Effector memory CD8-positive, alpha-beta T cell (primary cell): ENCODE results near the gene LAMA5.

Experiments used
- ATAC-seq: fragments of 150-1000 bp; cut with Tn5 transposase; replicated peaks from 2 replicates; pipeline ENCODE4 v1.10.0; 2021; ENCODE audit warnings: mild to moderate bottlenecking, moderate library complexity
- DNase-seq, 3 experiments: peaks; one replicate each; pipeline ENCODE4 v3.0.0; 2021
- H3K27ac Mint-ChIP-seq, 2 donors: one replicate each; pipeline ENCODE4 v1.8.0; 2022; ENCODE audit warnings: mild to moderate bottlenecking in 2 of 2, mixed read lengths in 2 of 2, moderate library complexity in 2 of 2
- H3K27me3 Mint-ChIP-seq, 2 donors: one replicate each; pipeline ENCODE4 v1.8.0; 2022; ENCODE audit warnings: mixed read lengths in 2 of 2
- H3K36me3 Mint-ChIP-seq: one replicate; pipeline ENCODE4 v1.8.0; 2022; ENCODE audit warnings: mild to moderate bottlenecking, moderate library complexity, mixed read lengths; ENCODE audit not compliant: insufficient read depth
- H3K4me1 Mint-ChIP-seq, 2 donors: one replicate each; pipeline ENCODE4 v1.8.0; 2022; ENCODE audit warnings: low read depth in 2 of 2, mixed read lengths in 2 of 2
- H3K4me3 Mint-ChIP-seq, 2 donors: one replicate each; pipeline ENCODE4 v1.8.0; 2022; ENCODE audit warnings: mild to moderate bottlenecking in 2 of 2, mixed read lengths in 2 of 2, moderate library complexity in 2 of 2
- H3K9me3 Mint-ChIP-seq, 2 donors: one replicate each; pipeline ENCODE4 v1.8.0; 2022; ENCODE audit warnings: mixed read lengths in 2 of 2

LAMA5 gene

GRCh38 chr20:62352402-62353288 lies 14.5 kb downstream of the LAMA5 start:
- Mint-ChIP-seq H3K4me3 (no peak overlapping the region), H3K4me1 (no peaks in the 10 kb centered on the region), H3K9me3 (peaks cover 5 to 8% of the 10 kb centered on the region in 2 donors), H3K27ac (no peak overlapping the region), H3K27me3 (no peaks in the 10 kb centered on the region), H3K36me3 (peaks cover 2% of the 10 kb centered on the region)
- no peak for DNase-seq
- ATAC-seq = no peak

- Mint-ChIP-seq H3K9me3 (peaks cover 5 to 8% of the 10 kb centered on the region in 2 donors), H3K4me1 (no peaks in the 10 kb centered on the region), H3K36me3 (peaks cover 2% of the 10 kb centered on the region), H3K27ac (no peak overlapping the region), H3K27me3 (no peaks in the 10 kb centered on the region), H3K4me3 (no peak overlapping the region)
- no peak for ATAC-seq
- no peak for DNase-seq
Measured at GRCh38 chr20:62351469-62352401, 15.4 kb downstream of the LAMA5 start.

- Mint-ChIP-seq H3K27ac (no peak overlapping the region), H3K9me3 (peaks cover 5 to 8% of the 10 kb centered on the region in 2 donors), H3K27me3 (no peaks in the 10 kb centered on the region), H3K4me1 (no peaks in the 10 kb centered on the region), H3K4me3 (no peak overlapping the region), H3K36me3 (peaks cover 2% of the 10 kb centered on the region)
- no peak for ATAC-seq
- DNase-seq = no peak
Measured at GRCh38 chr20:62350629-62351422, 16.3 kb downstream of the LAMA5 start.

DNA sequence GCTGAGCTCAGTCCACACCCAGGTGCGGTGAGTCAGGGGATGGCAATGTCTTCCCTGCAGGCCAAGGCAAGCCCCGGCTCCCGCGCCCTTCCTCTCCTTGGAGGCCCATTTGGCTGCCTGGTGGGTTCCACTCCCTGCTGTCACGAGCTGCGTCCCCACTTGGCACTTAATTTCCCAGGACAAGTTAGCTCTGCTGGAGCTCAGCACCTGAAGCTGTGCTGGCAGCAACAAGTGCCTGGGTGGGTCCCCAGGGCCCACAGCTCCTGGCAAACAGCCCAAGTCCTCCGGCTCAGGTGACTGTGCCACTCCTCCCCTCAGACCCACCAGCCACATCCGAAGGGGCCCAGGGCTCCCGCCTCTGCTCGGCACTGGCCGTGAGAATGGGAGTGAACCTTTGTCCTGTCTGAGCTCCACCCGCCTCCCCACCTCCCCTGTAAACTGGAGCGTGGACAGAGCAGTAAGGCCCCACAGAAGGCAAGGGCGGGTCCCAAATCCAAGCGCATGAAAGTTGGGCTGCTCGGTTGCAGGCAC lies 16.9 kb downstream of the LAMA5 start:
- Mint-ChIP-seq H3K4me3 (no peak overlapping the region), H3K36me3 (peaks cover 2% of the 10 kb centered on the region), H3K27ac (no peak overlapping the region), H3K9me3 (peaks cover 5 to 8% of the 10 kb centered on the region in 2 donors), H3K4me1 (no peaks in the 10 kb centered on the region), H3K27me3 (no peaks in the 10 kb centered on the region)
- no peak for ATAC-seq
- no peak for DNase-seq

- Mint-ChIP-seq H3K27me3 (no peaks in the 10 kb centered on the region), H3K4me3 (no peak overlapping the region)
Measured at GRCh38 chr20:62349556-62350097, 17.5 kb downstream of the LAMA5 start.

GRCh38 chr20:62348604-62349003 lies 18.5 kb downstream of the LAMA5 start:
- Mint-ChIP-seq H3K36me3 (peaks cover 2% of the 10 kb centered on the region), H3K4me3 (peak overlapping the region in 1 of 2 donors; percentile 41), H3K27ac (no peak overlapping the region), H3K4me1 (no peaks in the 10 kb centered on the region), H3K27me3 (no peaks in the 10 kb centered on the region), H3K9me3 (peaks cover 5 to 8% of the 10 kb centered on the region in 2 donors)
- no peak for ATAC-seq
- DNase-seq = no peak

More at GRCh38 chr20:62349556-62350097, 17.5 kb downstream of the LAMA5 start:
- DNase-seq (no peak), ATAC-seq (no peak)
- peaks cover 2% of the 10 kb centered on the region for H3K36me3 Mint-ChIP-seq
- no peak overlapping the region for H3K27ac Mint-ChIP-seq
- no peaks in the 10 kb centered on the region for H3K4me1 Mint-ChIP-seq
- H3K9me3 Mint-ChIP-seq = peaks cover 5 to 8% of the 10 kb centered on the region in 2 donors

GRCh38 chr20:62347445-62347844 lies 19.7 kb downstream of the LAMA5 start:
- H3K4me1 Mint-ChIP-seq = no peaks in the 10 kb centered on the region
- peaks cover 5 to 8% of the 10 kb centered on the region in 2 donors for H3K9me3 Mint-ChIP-seq
- H3K27me3 Mint-ChIP-seq = peaks cover 0 to 6% of the 10 kb centered on the region in 2 donors
- no peak overlapping the region for H3K4me3 Mint-ChIP-seq
- ATAC-seq = no peak
- DNase-seq = no peak
- H3K27ac Mint-ChIP-seq = no peak overlapping the region
- peaks cover 2% of the 10 kb centered on the region for H3K36me3 Mint-ChIP-seq

DNA sequence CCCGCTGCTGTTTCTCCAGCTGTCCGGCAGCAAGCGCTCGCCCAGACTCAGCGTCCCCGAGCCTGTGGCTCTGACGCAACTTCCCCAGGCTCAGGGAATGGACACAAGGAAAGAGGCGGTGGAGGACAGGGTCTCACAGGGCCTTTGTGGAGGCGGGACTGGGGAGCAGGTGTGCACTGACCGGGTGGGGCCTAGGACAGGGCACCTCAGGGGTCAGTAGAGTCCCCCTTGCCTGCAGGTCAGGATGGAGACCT lies 20.0 kb downstream of the LAMA5 start:
- H3K4me1 Mint-ChIP-seq = no peaks in the 10 kb centered on the region
- peaks cover 2% of the 10 kb centered on the region for H3K36me3 Mint-ChIP-seq
- ATAC-seq (no peak), DNase-seq (no peak)
- no peak overlapping the region for H3K27ac Mint-ChIP-seq
- peaks cover 0 to 6% of the 10 kb centered on the region in 2 donors for H3K27me3 Mint-ChIP-seq
- H3K4me3 Mint-ChIP-seq = no peak overlapping the region
- H3K9me3 Mint-ChIP-seq = peaks cover 5 to 8% of the 10 kb centered on the region in 2 donors

- Mint-ChIP-seq H3K4me3 (no peak overlapping the region), H3K4me1 (no peaks in the 10 kb centered on the region), H3K27me3 (peaks cover 0 to 6% of the 10 kb centered on the region in 2 donors), H3K36me3 (peaks cover 2% of the 10 kb centered on the region), H3K9me3 (peaks cover 5 to 8% of the 10 kb centered on the region in 2 donors), H3K27ac (no peak overlapping the region)
- ATAC-seq (no peak), DNase-seq (no peak)
Measured at GRCh38 chr20:62346398-62347150, 20.5 kb downstream of the LAMA5 start.

DNA sequence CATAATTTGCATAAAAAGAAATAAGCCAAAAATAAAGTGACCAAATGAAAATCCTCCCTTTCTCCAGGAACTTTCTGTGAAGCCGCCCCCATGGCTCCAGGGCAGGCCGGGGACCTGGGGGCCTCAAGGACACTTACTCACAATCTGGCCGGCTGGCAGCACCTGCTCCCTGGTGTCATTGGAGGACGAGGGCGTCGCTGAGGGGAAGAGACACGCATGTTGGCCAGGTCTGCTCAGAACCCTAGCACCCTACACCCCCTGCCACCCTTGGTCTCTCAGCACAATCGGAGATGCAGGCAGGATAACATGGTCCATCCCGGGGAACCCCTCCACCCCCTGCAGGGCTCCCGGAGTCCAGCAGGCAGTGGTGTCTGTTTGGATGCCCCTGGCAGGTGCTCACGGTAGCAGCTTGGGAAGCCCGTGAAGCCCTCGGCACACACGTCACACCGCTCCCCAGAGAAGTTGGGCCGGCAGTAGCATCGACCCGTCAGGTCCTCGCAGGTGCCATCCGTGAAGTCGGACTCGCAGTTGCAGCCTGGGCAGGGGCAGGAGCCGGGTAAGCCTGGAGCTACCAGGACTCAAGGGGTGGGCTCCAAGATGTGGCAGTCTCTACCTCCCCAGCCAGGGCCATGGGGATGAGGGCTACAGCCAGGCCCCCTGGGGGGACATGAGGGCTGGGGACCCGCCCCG lies 21.3 kb downstream of the LAMA5 start:
- DNase-seq (no peak), ATAC-seq (no peak)
- Mint-ChIP-seq H3K4me3 (no peak overlapping the region), H3K27ac (no peak overlapping the region), H3K4me1 (no peaks in the 10 kb centered on the region), H3K27me3 (peaks cover 0 to 6% of the 10 kb centered on the region in 2 donors), H3K36me3 (peaks cover 2% of the 10 kb centered on the region), H3K9me3 (peaks cover 5 to 8% of the 10 kb centered on the region in 2 donors)

GRCh38 chr20:62344782-62345181 lies 22.3 kb downstream of the LAMA5 start:
- Mint-ChIP-seq H3K4me1 (no peaks in the 10 kb centered on the region), H3K9me3 (peaks cover 5 to 8% of the 10 kb centered on the region in 2 donors), H3K36me3 (peaks cover 8% of the 10 kb centered on the region), H3K27ac (no peak overlapping the region), H3K27me3 (peaks cover 0 to 11% of the 10 kb centered on the region in 2 donors), H3K4me3 (no peak overlapping the region)
- DNase-seq (no peak), ATAC-seq (no peak)

DNA sequence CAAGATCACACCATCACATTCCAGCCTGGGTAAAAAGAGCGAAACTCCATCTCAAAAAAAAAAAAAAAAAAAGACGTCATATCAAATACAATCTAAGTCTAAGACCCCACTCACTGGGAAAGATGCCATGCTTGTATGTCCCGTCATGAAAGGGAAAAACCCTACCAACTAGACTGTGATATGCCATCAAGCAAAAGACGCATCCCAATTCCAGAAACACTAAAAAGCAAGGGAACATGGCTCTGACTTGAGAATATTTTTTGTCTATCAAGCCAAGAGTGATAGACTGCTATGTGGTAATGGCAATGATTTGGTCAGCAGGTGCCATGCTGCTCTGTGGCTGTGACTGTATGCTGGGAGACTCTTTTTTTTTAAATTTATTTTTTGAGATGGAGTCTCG lies 23.0 kb downstream of the LAMA5 start:
- no peak overlapping the region for H3K4me3 Mint-ChIP-seq
- peaks cover 8% of the 10 kb centered on the region for H3K36me3 Mint-ChIP-seq
- peaks cover 0 to 17% of the 10 kb centered on the region in 2 donors for H3K27me3 Mint-ChIP-seq
- DNase-seq (no peak), ATAC-seq (no peak)
- H3K27ac Mint-ChIP-seq = no peak overlapping the region
- peaks cover 3 to 8% of the 10 kb centered on the region in 2 donors for H3K9me3 Mint-ChIP-seq
- no peaks in the 10 kb centered on the region for H3K4me1 Mint-ChIP-seq
